ENCODE results near the gene PACS2. TPM values are rescaled to one million over a fixed set of nuclear protein-coding genes. Genes with fewer than 3 reads are reported as not detected.

The PACS2 gene
- total RNA-seq, 2 donors from 2014 or later: 80.4 to 125 TPM

GRCh38 chr14:105337966-105338741 is 23.6 kb downstream of the PACS2 start:
- ATAC-seq (ENCODE audit: insufficient number of reproducible peaks, low FRiP score, low read depth) (no peak), DNase-seq (ENCODE audit: low spot score) (no peak)
- no peaks in the 10 kb centered on the region for H3K9me3 ChIP-seq
- no peaks in the 10 kb centered on the region for H3K36me3 ChIP-seq
- H3K27me3 ChIP-seq (replicated peaks; ENCODE audit: insufficient read depth): no peaks in the 10 kb centered on the region
- TF ChIP-seq CTCF (IDR thresholded peaks at IDR 0.05): no peak
- peaks cover 4 to 28% of the 10 kb centered on the region in 2 donors for H3K4me1 ChIP-seq (ENCODE audit: control insufficient read depth in 1 of 2, low read depth in 2 of 2)
- no peak overlapping the region for H3K4me3 ChIP-seq
- no peak overlapping the region for H3K27ac ChIP-seq

GRCh38 chr14:105340821-105341733 is 26.5 kb downstream of the PACS2 start:
- H3K27ac ChIP-seq: no peak overlapping the region
- no peaks in the 10 kb centered on the region for H3K9me3 ChIP-seq
- no peaks in the 10 kb centered on the region for H3K36me3 ChIP-seq
- TF ChIP-seq CTCF (IDR thresholded peaks at IDR 0.05): no peak
- ATAC-seq (ENCODE audit: insufficient number of reproducible peaks, low FRiP score, low read depth) (no peak), DNase-seq (ENCODE audit: low spot score) (no peak)
- no peaks in the 10 kb centered on the region for H3K27me3 ChIP-seq (replicated peaks; ENCODE audit: insufficient read depth)
- H3K4me1 ChIP-seq (ENCODE audit: control insufficient read depth in 1 of 2, low read depth in 2 of 2): peaks cover 4 to 28% of the 10 kb centered on the region in 2 donors
- no peak overlapping the region for H3K4me3 ChIP-seq

- Histone ChIP-seq H3K27me3 (replicated peaks; ENCODE audit: insufficient read depth) (no peaks in the 10 kb centered on the region), H3K9me3 (no peaks in the 10 kb centered on the region), H3K4me3 (no peak overlapping the region), H3K4me1 (ENCODE audit: control insufficient read depth in 1 of 2, low read depth in 2 of 2) (peaks cover 0 to 21% of the 10 kb centered on the region in 2 donors), H3K27ac (no peak overlapping the region), H3K36me3 (no peaks in the 10 kb centered on the region)
- no peak for TF ChIP-seq CTCF (IDR thresholded peaks at IDR 0.05)
- ATAC-seq (ENCODE audit: insufficient number of reproducible peaks, low FRiP score, low read depth) (no peak), DNase-seq (ENCODE audit: low spot score) (no peak)
Measured at GRCh38 chr14:105343194-105343593, 28.6 kb downstream of the PACS2 start.

- Histone ChIP-seq H3K9me3 (no peaks in the 10 kb centered on the region), H3K36me3 (no peaks in the 10 kb centered on the region), H3K27me3 (replicated peaks; ENCODE audit: insufficient read depth) (no peaks in the 10 kb centered on the region), H3K27ac (no peak overlapping the region), H3K4me1 (ENCODE audit: control insufficient read depth in 1 of 2, low read depth in 2 of 2) (peaks cover 0 to 9% of the 10 kb centered on the region in 2 donors), H3K4me3 (no peak overlapping the region)
- no peak for TF ChIP-seq CTCF (IDR thresholded peaks at IDR 0.05)
- ATAC-seq (ENCODE audit: insufficient number of reproducible peaks, low FRiP score, low read depth) (no peak), DNase-seq (ENCODE audit: low spot score) (no peak)
Measured at GRCh38 chr14:105346200-105346533, 31.6 kb downstream of the PACS2 start.

GRCh38 chr14:105346876-105347586 is 32.5 kb downstream of the PACS2 start:
- DNase-seq (ENCODE audit: low spot score) (no peak), ATAC-seq (ENCODE audit: insufficient number of reproducible peaks, low FRiP score, low read depth) (no peak)
- no peak overlapping the region for H3K4me3 ChIP-seq
- H3K9me3 ChIP-seq: no peaks in the 10 kb centered on the region
- H3K36me3 ChIP-seq: no peaks in the 10 kb centered on the region
- H3K27me3 ChIP-seq (replicated peaks; ENCODE audit: insufficient read depth): no peaks in the 10 kb centered on the region
- peaks cover 0 to under 1% of the 10 kb centered on the region in 2 donors for H3K4me1 ChIP-seq (ENCODE audit: control insufficient read depth in 1 of 2, low read depth in 2 of 2)
- H3K27ac ChIP-seq: no peak overlapping the region
- no peak for TF ChIP-seq CTCF (IDR thresholded peaks at IDR 0.05)

All from thoracic aorta (tissue), 2 donors.